Amniotic epithelial cell (primary cell): ENCODE measurements around the gene MCF2L2.

ENCODE experiments used
- DNase-seq: peaks from one replicate; pipeline ENCODE4 v3.0.0-alpha.2; 2010; ENCODE audit warnings: low read depth

Gene MCF2L2

DNA sequence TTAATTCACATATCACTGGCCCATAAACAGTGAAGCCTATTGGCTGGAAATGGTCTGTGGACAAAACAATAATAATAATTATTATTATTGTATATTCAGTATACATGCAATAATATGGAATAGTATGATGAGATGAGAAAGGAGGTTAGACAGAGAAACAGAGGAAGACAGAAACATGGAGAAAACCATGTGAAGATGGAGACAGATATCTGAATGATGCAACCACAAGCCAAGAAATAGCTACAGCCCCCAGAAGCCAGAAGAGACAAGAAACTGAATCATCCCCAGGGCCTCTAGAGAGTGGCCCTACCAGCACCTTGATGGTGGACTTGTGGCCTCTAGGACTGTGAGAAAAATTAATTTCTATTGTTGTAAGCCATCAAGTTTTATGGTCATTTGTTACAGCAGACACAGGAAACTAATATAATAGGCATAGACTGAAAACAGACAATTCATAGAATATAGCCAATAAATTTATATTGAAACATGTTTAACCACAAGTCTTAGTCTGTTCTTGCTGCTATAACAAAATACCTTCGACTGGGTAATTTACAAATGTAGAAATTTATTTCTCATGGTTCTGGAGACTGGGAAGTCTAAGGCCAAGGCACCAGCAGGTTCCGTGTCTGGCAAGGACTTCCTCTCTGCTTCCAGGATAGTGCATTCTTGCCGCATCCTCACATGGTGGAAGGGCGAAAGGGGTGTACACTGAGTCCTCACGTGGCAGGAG is 31.6 kb downstream of the MCF2L2 start:
- no peak for DNase-seq

- DNase-seq, result no peak
Observed at GRCh38 chr3:183394150-183394549, 34.3 kb downstream of the MCF2L2 start.

GRCh38 chr3:183393625-183394024 is 34.8 kb downstream of the MCF2L2 start:
- no peak for DNase-seq

GRCh38 chr3:183392186-183393034 is 36.0 kb downstream of the MCF2L2 start:
- DNase-seq, result peak; percentile 63

DNA sequence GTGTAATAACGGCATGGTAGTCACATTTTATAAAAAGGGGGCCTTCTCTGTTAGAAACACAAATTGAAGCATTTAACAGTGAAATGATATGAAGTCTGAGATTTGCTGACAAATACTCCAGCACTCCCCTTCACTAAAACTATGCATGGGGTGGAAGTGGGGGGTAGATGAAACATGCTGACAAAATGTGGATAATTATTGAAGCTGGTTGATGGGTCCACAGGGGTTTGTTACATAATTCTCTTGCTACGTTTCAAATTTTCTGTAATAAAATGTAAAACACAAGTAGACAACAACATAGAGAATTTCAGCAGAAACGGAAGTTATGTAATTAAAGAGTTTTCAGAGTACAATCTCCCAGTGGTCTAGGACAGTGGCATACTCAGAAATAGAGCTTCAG is 37.0 kb downstream of the MCF2L2 start:
- no peak for DNase-seq

GRCh38 chr3:183390844-183391243 is 37.6 kb downstream of the MCF2L2 start:
- DNase-seq, result no peak

- no peak for DNase-seq
Observed at GRCh38 chr3:183388213-183388895, 40.1 kb downstream of the MCF2L2 start.

DNA sequence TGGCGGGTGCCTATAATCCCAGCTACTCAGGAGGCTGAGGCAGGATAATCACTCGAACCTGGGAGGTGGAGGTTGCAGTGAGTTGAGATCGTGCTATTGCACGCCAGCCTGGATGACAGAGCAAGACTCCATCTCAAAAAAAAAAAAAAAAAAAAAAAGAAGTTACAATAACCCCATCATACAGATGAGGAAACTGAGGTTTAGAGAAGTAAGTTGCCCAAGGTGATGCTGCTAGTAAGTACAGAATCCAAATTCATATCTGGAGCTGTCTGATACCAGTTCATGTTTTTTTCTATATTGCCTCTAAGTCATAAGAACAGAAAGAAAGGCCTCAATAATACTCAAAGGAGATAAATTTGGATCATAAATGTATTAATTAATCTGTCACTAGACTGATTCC is 40.6 kb downstream of the MCF2L2 start:
- DNase-seq, result no peak

GRCh38 chr3:183386651-183387050 is 41.8 kb downstream of the MCF2L2 start:
- peak; percentile 31 for DNase-seq

DNA sequence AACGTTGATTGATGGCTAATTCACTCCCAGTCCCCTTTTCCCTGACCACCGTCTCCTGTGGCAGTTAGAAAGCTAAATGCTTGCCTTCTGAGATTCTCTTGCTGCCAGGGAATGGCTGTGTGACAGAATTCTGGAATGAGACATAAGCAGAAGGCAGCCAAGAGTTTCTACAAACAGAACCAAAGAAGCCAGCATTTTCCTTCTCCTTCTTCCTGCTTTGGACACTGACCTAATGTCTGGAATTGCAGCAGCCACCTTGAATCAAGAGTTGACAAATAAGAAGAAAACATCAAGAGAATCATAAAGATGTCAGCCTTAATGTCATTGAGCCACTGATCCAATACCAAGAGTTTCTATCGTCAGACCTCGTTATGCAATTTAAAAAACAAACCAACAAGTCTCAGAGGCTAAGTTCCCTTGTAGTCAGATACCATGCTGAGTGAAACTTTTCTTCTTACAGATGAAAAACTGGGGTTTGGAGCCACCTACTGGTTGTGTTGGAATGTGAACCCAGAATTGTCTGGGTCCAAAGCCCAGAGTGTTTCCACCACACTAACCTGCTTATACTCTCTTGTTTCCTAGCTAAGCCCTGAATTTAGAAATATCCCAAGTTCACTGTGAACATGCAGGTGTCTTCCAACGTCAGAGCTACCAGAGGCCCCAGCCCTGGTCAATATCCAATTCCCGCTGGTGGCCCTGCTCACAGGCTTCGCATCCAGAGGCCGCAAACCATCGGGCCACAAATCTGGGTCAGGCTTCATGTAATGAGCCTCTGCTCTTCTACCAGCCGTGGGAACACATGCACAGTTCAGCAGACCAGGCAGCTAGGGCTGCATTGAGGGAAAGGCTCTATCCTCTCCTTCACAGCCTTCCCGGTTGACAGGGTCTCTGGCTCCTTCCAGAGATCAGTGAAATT is 42.5 kb downstream of the MCF2L2 start:
- DNase-seq, result peak; percentile 70

GRCh38 chr3:183381673-183382072 is 46.7 kb downstream of the MCF2L2 start:
- no peak for DNase-seq

GRCh38 chr3:183381179-183381578 is 47.2 kb downstream of the MCF2L2 start:
- peak; percentile 96 for DNase-seq

GRCh38 chr3:183378951-183379350 is 49.5 kb downstream of the MCF2L2 start:
- no peak for DNase-seq

GRCh38 chr3:183378545-183378944 is 49.9 kb downstream of the MCF2L2 start:
- no peak for DNase-seq

- no peak for DNase-seq
Observed at GRCh38 chr3:183378008-183378407, 50.4 kb downstream of the MCF2L2 start.

GRCh38 chr3:183377307-183377959 is 51.0 kb downstream of the MCF2L2 start:
- no peak for DNase-seq

DNA sequence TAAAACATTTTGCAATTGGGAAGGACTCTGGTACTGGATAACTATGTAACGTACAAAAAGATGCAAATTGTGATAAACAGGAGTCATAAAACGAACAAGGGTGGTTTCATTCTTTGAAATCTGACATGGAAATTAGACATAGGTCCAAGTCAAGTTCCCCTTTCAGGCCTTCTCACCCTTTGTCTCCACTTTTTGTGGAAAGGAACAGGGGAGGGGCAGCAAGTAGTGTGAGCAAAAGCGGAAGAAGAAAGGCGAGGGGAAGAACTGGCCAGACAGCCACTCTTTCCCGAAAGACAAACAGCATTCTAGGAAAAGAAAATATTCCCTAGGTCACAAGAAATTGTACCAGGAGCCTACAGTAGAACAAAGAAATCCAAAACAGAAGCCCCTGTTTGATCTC is 52.6 kb downstream of the MCF2L2 start:
- no peak for DNase-seq

DNA sequence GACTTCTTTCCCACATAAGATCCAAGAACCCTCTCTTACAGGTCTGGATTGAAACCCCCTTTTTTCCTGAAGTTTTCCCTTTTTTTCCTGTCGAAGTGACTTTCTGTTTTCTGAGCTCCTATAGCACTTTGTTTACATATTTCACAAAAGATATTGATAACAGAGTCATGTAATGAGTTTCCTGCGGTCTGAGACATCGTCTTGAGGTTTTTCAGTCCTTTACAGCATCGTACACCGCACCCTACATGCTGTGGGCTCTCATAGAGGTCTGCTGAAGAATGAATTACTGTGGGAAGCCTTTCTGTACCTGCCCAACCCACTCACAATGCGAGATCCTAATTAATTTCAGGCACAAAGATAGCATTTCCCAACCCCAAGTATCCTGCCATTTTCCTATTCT is 53.1 kb downstream of the MCF2L2 start:
- DNase-seq, result peak; percentile 64

- no peak for DNase-seq
Observed at GRCh38 chr3:183372911-183373310, 55.5 kb downstream of the MCF2L2 start.

- DNase-seq, result peak; percentile 70
Observed at GRCh38 chr3:183371600-183371968, 56.8 kb downstream of the MCF2L2 start.

- peak; percentile 56 for DNase-seq
Observed at GRCh38 chr3:183370391-183370790, 58.0 kb downstream of the MCF2L2 start.
